ENCODE measurements around the gene CCDC59. TPM values are rescaled to one million over a fixed set of nuclear protein-coding genes. Genes with fewer than 3 reads are reported as not detected.

The CCDC59 gene
- total RNA-seq (10 to 100 TPM; 22.7 to 26.8 TPM), polyA plus RNA-seq (ENCODE audit: insufficient read length in 6 of 6) (10 to 100 TPM; 44.4 to 50.8 (median 48.1) TPM)
- long read RNA-seq, donor 1, transcript CCDC59-201 (4 exons, 1,983 nt), result minor isoform, 5 of 35 reads
- long read RNA-seq, donor 1, transcript CCDC59-202 (2 exons, 553 nt), result minor isoform, 7 of 35 reads
- long read RNA-seq, donor 1, transcript CCDC59-203 (4 exons, 984 nt), result major isoform, 11 of 35 reads
- long read RNA-seq, donor 1, partial matches to known transcripts, result 6 of 35 reads
- long read RNA-seq, donor 1, other reads (novel, unspliced or antisense), result 0 of 35 reads
- long read RNA-seq, donor 2, transcript CCDC59-207 (2 exons, 600 nt), result major isoform, 5 of 22 reads
- long read RNA-seq, donor 2, transcript CCDC59-204 (2 exons, 2,101 nt), result major isoform, 5 of 22 reads
- long read RNA-seq, donor 2, partial matches to known transcripts, result 6 of 22 reads
- long read RNA-seq, donor 2, other reads (novel, unspliced or antisense), result 0 of 22 reads
- long read RNA-seq, donor 3, transcript CCDC59-203 (4 exons, 984 nt), result major isoform, 5 of 24 reads
- long read RNA-seq, donor 3, transcript CCDC59-201 (4 exons, 1,983 nt), result major isoform, 5 of 24 reads
- long read RNA-seq, donor 3, partial matches to known transcripts, result 6 of 24 reads
- long read RNA-seq, donor 3, other reads (novel, unspliced or antisense), result 0 of 24 reads
- long read RNA-seq, donor 4, transcript CCDC59-207 (2 exons, 600 nt), result major isoform, 8 of 19 reads
- long read RNA-seq, donor 4, transcript CCDC59-202 (2 exons, 553 nt), result minor isoform, 5 of 19 reads
- long read RNA-seq, donor 4, partial matches to known transcripts, result 3 of 19 reads
- long read RNA-seq, donor 4, other reads (novel, unspliced or antisense), result 0 of 19 reads
- long read RNA-seq, donor 5, partial matches to known transcripts, result 24 of 38 reads
- long read RNA-seq, donor 5, other reads (novel, unspliced or antisense), result 0 of 38 reads
- long read RNA-seq, donor 6, transcript CCDC59-207 (2 exons, 600 nt), result major isoform, 6 of 21 reads
- long read RNA-seq, donor 6, partial matches to known transcripts, result 5 of 21 reads
- long read RNA-seq, donor 6, other reads (novel, unspliced or antisense), result 0 of 21 reads
- long read RNA-seq, donor 7, partial matches to known transcripts, result 0 of 10 reads
- long read RNA-seq, donor 7, other reads (novel, unspliced or antisense), result 0 of 10 reads
- long read RNA-seq, donor 8, transcript CCDC59-201 (4 exons, 1,983 nt), result major isoform, 5 of 11 reads
- long read RNA-seq, donor 8, partial matches to known transcripts, result 0 of 11 reads
- long read RNA-seq, donor 8, other reads (novel, unspliced or antisense), result 0 of 11 reads
- long read RNA-seq, donor 9, result 0 reads
- long read RNA-seq, donor 10, transcript CCDC59-207 (2 exons, 600 nt), result major isoform, 5 of 16 reads
- long read RNA-seq, donor 10, transcript CCDC59-202 (2 exons, 553 nt), result major isoform, 5 of 16 reads
- long read RNA-seq, donor 10, partial matches to known transcripts, result 3 of 16 reads
- long read RNA-seq, donor 10, other reads (novel, unspliced or antisense), result 2 of 16 reads
- long read RNA-seq, donor 11, transcript CCDC59-203 (4 exons, 984 nt), result major isoform, 5 of 23 reads
- long read RNA-seq, donor 11, partial matches to known transcripts, result 8 of 23 reads
- long read RNA-seq, donor 11, other reads (novel, unspliced or antisense), result 0 of 23 reads
- long read RNA-seq, donor 12, transcript CCDC59-203 (4 exons, 984 nt), result major isoform, 7 of 12 reads
- long read RNA-seq, donor 12, partial matches to known transcripts, result 0 of 12 reads
- long read RNA-seq, donor 12, other reads (novel, unspliced or antisense), result 0 of 12 reads

- peak; percentile 97 to 99 (median 98) for DNase-seq
- TF ChIP-seq CTCF (IDR thresholded peaks at IDR 0.05), result peak; percentile 84 to 95
- peak; percentile 99 for ATAC-seq
- Histone ChIP-seq H3K4me1 (peaks cover 10 to 35% of the 10 kb centered on the region in 2 donors), H3K27ac (peak within 1 kb of the TSS; percentile 97), H3K36me3 (peaks cover 0 to 30% of the 10 kb centered on the region in 2 donors), H3K4me3 (peak within 1 kb of the TSS; percentile 80 to 86), H3K9me3 (peaks cover 0 to 3% of the 10 kb centered on the region in 2 donors), H3K27me3 (no peaks in the 10 kb centered on the region)
- intact Hi-C loops (cut with DNase I), result no loop called here
Observed at GRCh38 chr12:82358200-82359114, at the start of gene CCDC59, which contains the start of gene METTL25. Gene CCDC59 (minus strand): TSS chr12:82358387. CDS start chr12:82358376, 11 bp downstream. Gene METTL25 (plus strand): TSS chr12:82358529. CDS start chr12:82358566, 37 bp downstream.

GRCh38 chr12:82407481-82407880 lies 49.3 kb upstream of the CCDC59 start:
- H3K9me3 ChIP-seq, result no peaks in the 10 kb centered on the region
- intact Hi-C loops (cut with DNase I), result no loop called here
- no peaks in the 10 kb centered on the region for H3K4me1 ChIP-seq
- H3K4me3 ChIP-seq, result no peak overlapping the region
- no peak overlapping the region for H3K27ac ChIP-seq
- DNase-seq, result no peak
- no peak for ATAC-seq
- H3K27me3 ChIP-seq, result no peaks in the 10 kb centered on the region
- H3K36me3 ChIP-seq, result no peaks in the 10 kb centered on the region
- TF ChIP-seq CTCF (IDR thresholded peaks at IDR 0.05), result no peak

- Histone ChIP-seq H3K9me3 (no peaks in the 10 kb centered on the region), H3K27me3 (no peaks in the 10 kb centered on the region), H3K27ac (no peak overlapping the region), H3K36me3 (no peaks in the 10 kb centered on the region), H3K4me3 (no peak overlapping the region), H3K4me1 (no peaks in the 10 kb centered on the region)
- ATAC-seq (no peak), DNase-seq (no peak)
- no peak for TF ChIP-seq CTCF (IDR thresholded peaks at IDR 0.05)
- intact Hi-C loops (cut with DNase I), result no loop called here
Observed at GRCh38 chr12:82406651-82407050, 48.5 kb upstream of the CCDC59 start.

GRCh38 chr12:82400819-82401218 lies 42.6 kb upstream of the CCDC59 start:
- H3K27ac ChIP-seq, result no peak overlapping the region
- intact Hi-C loops (cut with DNase I), result no loop called here
- no peak for DNase-seq
- H3K9me3 ChIP-seq, result no peaks in the 10 kb centered on the region
- H3K4me3 ChIP-seq, result no peak overlapping the region
- TF ChIP-seq CTCF (IDR thresholded peaks at IDR 0.05), result no peak
- peaks cover 0 to 8% of the 10 kb centered on the region in 2 donors for H3K36me3 ChIP-seq
- no peaks in the 10 kb centered on the region for H3K27me3 ChIP-seq
- no peak for ATAC-seq
- no peaks in the 10 kb centered on the region for H3K4me1 ChIP-seq
